ENCODE data around the gene RIC8A. TPM values are rescaled to one million over a fixed set of nuclear protein-coding genes. Genes with fewer than 3 reads are reported as not detected.
A peak's percentile ranks its signal among the peaks of the same experiment; 100 is the strongest.

Gene RIC8A
- total and polyA plus RNA-seq, 9 of the 15 experiments (the other 6 are each of a cell fraction or from before 2014, with no cell fraction given): 10.7 to 108 (median 72.1) TPM

DNA sequence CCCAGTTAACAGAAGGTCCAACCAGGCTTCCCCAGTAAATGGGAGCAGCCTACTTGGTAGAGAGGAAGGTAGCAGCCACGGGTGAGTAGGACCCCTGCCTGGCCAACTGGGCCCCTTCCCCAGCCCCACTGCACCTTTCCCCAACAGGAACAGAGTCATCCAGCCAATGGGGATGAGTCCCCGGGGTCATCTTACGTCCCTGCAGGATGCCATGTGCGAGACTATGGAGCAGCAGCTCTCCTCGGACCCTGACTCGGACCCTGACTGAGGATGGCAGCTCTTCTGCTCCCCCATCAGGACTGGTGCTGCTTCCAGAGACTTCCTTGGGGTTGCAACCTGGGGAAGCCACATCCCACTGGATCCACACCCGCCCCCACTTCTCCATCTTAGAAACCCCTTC is 6.6 kb downstream of the RIC8A start:
- Histone ChIP-seq H3K27ac (ENCODE audit: extremely low read depth, low read depth, low read length) (no peak overlapping the region), H4K20me1 (replicated peaks; ENCODE audit: control insufficient read depth, insufficient read depth, low read length) (peaks cover 18% of the 10 kb centered on the region; the same call in 1 of the 2 replicates), H2AFZ (ENCODE audit: low read depth, low read length) (no peak overlapping the region), H3K9ac (ENCODE audit: insufficient read depth in 1 of 2, low read depth in 2 of 2, low read length in 2 of 2) (no peak overlapping the region), H3K9me3 (replicated peaks; ENCODE audit: control insufficient read depth, insufficient read depth, low read depth, low read length) (peaks cover 10% of the 10 kb centered on the region), H3K79me2 (ENCODE audit: control insufficient read depth, insufficient read depth, low read length) (peaks cover 23% of the 10 kb centered on the region), H3K4me3 (no peak overlapping the region), H3K4me2 (ENCODE audit: insufficient read depth, low read length) (no peak overlapping the region), H3K9me1 (ENCODE audit: control insufficient read depth, insufficient read depth, low read length) (peaks cover 10% of the 10 kb centered on the region), H3K27me3 (ENCODE audit: control insufficient read depth in 2 of 2, insufficient read depth in 2 of 2, low read length in 2 of 2) (no peaks in the 10 kb centered on the region), H3K36me3 (ENCODE audit: control insufficient read depth, insufficient read depth, low read length) (peaks cover 84% of the 10 kb centered on the region), H3K4me1 (replicated peaks in 1 of 2; ENCODE audit: control insufficient read depth in 2 of 2, insufficient read depth in 2 of 2, low read length in 2 of 2) (peaks cover 31 to 36% of the 10 kb centered on the region in 2 experiments; a peak in 4 of 5 replicates)
- TF ChIP-seq RAD51 (IDR thresholded peaks at IDR 0.05; ENCODE audit: borderline replicate concordance, low read depth): no peak
- no peak for TF ChIP-seq SRSF1 (IDR thresholded peaks at IDR 0.05; ENCODE audit: low read depth, low read length)
- no peak for TF ChIP-seq HMG20B (CRISPR knock-in tag; IDR thresholded peaks at IDR 0.05)
- TF ChIP-seq ERF (CRISPR knock-in tag; IDR thresholded peaks at IDR 0.05): no peak
- no peak for TF ChIP-seq THRAP3 (IDR thresholded peaks at IDR 0.05; ENCODE audit: borderline replicate concordance)
- TF ChIP-seq XRCC5 (IDR thresholded peaks at IDR 0.05; ENCODE audit: low read depth, low read length): no peak
- TF ChIP-seq, protein P1, sequence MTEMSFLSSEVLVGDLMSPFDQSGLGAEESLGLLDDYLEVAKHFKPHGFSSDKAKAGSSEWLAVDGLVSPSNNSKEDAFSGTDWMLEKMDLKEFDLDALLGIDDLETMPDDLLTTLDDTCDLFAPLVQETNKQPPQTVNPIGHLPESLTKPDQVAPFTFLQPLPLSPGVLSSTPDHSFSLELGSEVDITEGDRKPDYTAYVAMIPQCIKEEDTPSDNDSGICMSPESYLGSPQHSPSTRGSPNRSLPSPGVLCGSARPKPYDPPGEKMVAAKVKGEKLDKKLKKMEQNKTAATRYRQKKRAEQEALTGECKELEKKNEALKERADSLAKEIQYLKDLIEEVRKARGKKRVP (CRISPR knock-in tag; IDR thresholded peaks at IDR 0.05): no peak
- no peak for TF ChIP-seq RBM34 (IDR thresholded peaks at IDR 0.05; ENCODE audit: borderline replicate concordance, insufficient read depth, low read length)
- no peak for TF ChIP-seq ZNF175 (CRISPR knock-in tag; IDR thresholded peaks at IDR 0.05; ENCODE audit: low read depth)
- TF ChIP-seq CSDE1 (IDR thresholded peaks at IDR 0.05): no peak
- peak; percentile 45; the same call in 1 of the 2 replicates for TF ChIP-seq RBFOX2 (IDR thresholded peaks at IDR 0.05; ENCODE audit: low read depth, low read length)
- TF ChIP-seq, protein P2, sequence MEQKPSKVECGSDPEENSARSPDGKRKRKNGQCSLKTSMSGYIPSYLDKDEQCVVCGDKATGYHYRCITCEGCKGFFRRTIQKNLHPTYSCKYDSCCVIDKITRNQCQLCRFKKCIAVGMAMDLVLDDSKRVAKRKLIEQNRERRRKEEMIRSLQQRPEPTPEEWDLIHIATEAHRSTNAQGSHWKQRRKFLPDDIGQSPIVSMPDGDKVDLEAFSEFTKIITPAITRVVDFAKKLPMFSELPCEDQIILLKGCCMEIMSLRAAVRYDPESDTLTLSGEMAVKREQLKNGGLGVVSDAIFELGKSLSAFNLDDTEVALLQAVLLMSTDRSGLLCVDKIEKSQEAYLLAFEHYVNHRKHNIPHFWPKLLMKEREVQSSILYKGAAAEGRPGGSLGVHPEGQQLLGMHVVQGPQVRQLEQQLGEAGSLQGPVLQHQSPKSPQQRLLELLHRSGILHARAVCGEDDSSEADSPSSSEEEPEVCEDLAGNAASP (IDR thresholded peaks at IDR 0.05): no peak
- no peak for TF ChIP-seq SMC3 (conservative IDR thresholded peaks at IDR 0.05; ENCODE audit: insufficient read depth, low read depth, low read length)
- TF ChIP-seq POLR2G (IDR thresholded peaks at IDR 0.05; ENCODE audit: low read depth, low read length): peak; percentile 47
- TF ChIP-seq, protein P3, sequence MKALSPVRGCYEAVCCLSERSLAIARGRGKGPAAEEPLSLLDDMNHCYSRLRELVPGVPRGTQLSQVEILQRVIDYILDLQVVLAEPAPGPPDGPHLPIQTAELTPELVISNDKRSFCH (CRISPR knock-in tag; IDR thresholded peaks at IDR 0.05): no peak
- TF ChIP-seq, protein P3 (tag; IDR thresholded peaks at IDR 0.05): no peak
- no peak for TF ChIP-seq ZNF444 (CRISPR knock-in tag; IDR thresholded peaks at IDR 0.05)
- no peak for FAIRE-seq
- WGBS (ENCODE audit: insufficient coverage, low coverage, missing lambda C conversion rate): 88% methylated on average over 7 of the region's 7 CpGs
- intact Hi-C loops (cut with micrococcal nuclease) (no loop called here), in situ Hi-C loops (cut with MboI) (loop anchor here (10.0 kb wide), 1 partner anchor 151 kb away; the partner anchor contains the start of gene B4GALNT4)
- TSS peak; percentile 2 for BruUV-seq (replicated peaks)
- ChIA-PET POLR2A (interaction anchor here (1.6 kb wide), 1 partner anchor 141 kb away, joined by 3 read pairs; no protein-coding TSS in a partner anchor), CTCF (ENCODE audit: low intra/inter-chr PET ratio) (no interaction called here)
- DNase-seq (ENCODE audit: extremely low read depth in 1 of 4, low spot score in 3 of 4): no peak
- no peak for ATAC-seq
